Gastrocnemius medialis (tissue), 4 donors: Measurements from ENCODE around the gene C5orf15.

Experiments
- POLR2A ChIP-seq, 2 donors: fragments of 450-650 bp; IDR thresholded peaks; one replicate each; pipeline ENCODE4 v1.6.1; 2017; ENCODE audit warnings: antibody characterized with exemption in 2 of 2, mild to moderate bottlenecking in 2 of 2, moderate library complexity in 2 of 2
- TF ChIP-seq, protein P1 (sequence below), 5 experiments: fragments of 450-650 bp in 3 of 5; fragments of 200-600 bp in 2 of 5; sonication (generic) in 2 of 5; IDR thresholded peaks in 4 of 5; conservative IDR thresholded peaks in 1 of 5; 1 replicate in 4 of 5; 2 replicates in 1 of 5; pipeline ENCODE4 v1.5.1; 2016 to 2019; ENCODE audit warnings: antibody characterized with exemption in 5 of 5, mild to moderate bottlenecking in 3 of 5, moderate library complexity in 3 of 5

DNA sequence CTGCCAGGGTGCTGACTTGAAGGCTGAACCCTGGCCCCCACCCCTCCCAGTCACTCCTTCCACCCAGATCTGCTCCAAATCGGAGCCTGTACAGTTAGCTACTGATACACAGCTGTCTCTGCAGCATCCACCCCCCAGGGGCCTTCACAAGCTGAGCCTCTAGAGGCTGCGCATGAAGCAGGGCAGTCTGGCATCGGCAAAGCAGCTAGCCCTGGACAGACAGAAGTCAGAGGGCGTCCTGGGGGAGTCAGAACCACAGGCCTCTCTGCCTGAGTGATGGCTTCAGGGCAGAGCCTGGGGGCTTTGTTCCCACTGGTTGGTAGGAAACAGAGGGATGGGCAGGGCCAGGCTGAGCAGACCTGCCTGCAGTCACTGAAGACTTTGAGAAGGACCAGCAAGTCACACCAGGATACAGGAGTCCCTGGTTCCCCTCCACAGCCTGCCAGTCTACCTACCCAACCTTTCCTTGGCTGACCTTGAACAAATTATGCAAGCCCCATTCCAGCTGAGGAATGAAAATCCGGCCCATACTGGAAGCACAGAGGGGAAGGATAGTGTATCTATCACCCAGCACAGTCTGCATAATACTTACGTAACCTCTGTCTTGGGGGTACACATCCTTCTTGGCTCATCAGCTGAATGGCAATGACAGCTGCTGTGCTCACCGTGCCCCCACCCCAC, 27.6 kb upstream of the C5orf15 start:
- TF ChIP-seq, protein P1, sequence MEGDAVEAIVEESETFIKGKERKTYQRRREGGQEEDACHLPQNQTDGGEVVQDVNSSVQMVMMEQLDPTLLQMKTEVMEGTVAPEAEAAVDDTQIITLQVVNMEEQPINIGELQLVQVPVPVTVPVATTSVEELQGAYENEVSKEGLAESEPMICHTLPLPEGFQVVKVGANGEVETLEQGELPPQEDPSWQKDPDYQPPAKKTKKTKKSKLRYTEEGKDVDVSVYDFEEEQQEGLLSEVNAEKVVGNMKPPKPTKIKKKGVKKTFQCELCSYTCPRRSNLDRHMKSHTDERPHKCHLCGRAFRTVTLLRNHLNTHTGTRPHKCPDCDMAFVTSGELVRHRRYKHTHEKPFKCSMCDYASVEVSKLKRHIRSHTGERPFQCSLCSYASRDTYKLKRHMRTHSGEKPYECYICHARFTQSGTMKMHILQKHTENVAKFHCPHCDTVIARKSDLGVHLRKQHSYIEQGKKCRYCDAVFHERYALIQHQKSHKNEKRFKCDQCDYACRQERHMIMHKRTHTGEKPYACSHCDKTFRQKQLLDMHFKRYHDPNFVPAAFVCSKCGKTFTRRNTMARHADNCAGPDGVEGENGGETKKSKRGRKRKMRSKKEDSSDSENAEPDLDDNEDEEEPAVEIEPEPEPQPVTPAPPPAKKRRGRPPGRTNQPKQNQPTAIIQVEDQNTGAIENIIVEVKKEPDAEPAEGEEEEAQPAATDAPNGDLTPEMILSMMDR (IDR thresholded peaks at IDR 0.05 in 4 of 5, conservative IDR thresholded peaks at IDR 0.05 in 1 of 5), result no peak
- TF ChIP-seq POLR2A (IDR thresholded peaks at IDR 0.05), result no peak
